ENCODE results near the gene EPS8.

DNA sequence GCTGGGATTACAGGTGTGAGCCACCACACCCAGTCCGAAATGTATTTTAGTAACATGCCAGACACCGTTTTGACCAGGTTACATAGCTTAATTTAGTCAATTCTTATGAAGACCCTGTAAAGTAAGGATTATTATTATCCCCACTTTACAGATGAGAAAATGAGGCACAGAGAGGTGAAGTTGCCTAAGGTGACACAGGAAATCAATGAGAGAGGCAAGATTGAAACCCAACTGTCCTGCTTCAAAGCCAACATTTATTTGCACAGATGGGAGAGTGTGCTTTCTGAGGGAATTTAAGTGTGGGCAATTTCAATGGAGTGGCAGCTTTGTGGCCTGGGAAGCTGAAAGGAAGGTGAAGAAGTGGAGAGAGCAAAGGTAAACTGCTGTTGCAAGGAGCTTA is 19.1 kb upstream of the EPS8 start:
- TF ChIP-seq, protein P1, sequence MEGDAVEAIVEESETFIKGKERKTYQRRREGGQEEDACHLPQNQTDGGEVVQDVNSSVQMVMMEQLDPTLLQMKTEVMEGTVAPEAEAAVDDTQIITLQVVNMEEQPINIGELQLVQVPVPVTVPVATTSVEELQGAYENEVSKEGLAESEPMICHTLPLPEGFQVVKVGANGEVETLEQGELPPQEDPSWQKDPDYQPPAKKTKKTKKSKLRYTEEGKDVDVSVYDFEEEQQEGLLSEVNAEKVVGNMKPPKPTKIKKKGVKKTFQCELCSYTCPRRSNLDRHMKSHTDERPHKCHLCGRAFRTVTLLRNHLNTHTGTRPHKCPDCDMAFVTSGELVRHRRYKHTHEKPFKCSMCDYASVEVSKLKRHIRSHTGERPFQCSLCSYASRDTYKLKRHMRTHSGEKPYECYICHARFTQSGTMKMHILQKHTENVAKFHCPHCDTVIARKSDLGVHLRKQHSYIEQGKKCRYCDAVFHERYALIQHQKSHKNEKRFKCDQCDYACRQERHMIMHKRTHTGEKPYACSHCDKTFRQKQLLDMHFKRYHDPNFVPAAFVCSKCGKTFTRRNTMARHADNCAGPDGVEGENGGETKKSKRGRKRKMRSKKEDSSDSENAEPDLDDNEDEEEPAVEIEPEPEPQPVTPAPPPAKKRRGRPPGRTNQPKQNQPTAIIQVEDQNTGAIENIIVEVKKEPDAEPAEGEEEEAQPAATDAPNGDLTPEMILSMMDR (IDR thresholded peaks at IDR 0.05), result no peak
- TF ChIP-seq POLR2A (IDR thresholded peaks at IDR 0.05), result no peak
